ENCODE results near the gene SNAPC5.

The SNAPC5 gene

DNA sequence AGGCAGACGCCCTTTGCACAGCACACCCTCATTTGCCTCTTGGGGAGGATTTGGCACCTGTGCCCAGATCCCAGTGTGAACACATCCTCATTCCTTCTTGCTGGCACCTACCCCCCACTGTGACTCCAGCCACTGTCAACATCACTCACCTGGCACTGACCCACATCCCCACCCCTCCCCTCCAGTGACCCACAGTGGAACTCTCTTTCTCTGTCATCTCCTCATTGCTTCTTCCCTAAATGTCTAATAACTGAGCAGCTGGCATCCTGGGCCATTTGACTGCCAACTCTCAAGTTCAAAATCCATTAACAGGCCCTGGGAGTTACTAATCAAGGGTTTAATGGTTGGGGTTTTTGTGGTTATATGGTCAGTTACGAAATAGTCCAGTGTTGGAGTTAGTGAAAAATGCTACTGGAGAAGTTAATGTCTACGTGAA, 14.4 kb downstream of the SNAPC5 start:
- ChIA-PET POLR2A (no interaction called here), CTCF (no interaction called here)
- peak; percentile 55 for DNase-seq (ENCODE audit: low read depth, low spot score)
- H3K4me3 ChIP-seq (ENCODE audit: low read depth, low read length) = no peak overlapping the region
- no peak for TF ChIP-seq CTCF (IDR thresholded peaks at IDR 0.05; ENCODE audit: insufficient read depth, low read length, missing control alignments)

GRCh38 chr15:66482539-66482938, 15.0 kb downstream of the SNAPC5 start:
- POLR2A ChIA-PET = no interaction called here
- no peak for TF ChIP-seq CTCF (IDR thresholded peaks at IDR 0.05; ENCODE audit: insufficient read depth, low read length, missing control alignments)
- CTCF ChIA-PET = interaction anchor here (2.2 kb wide), 1 partner anchor 15 kb away, joined by 18 read pairs; the partner anchor contains the start of gene SNAPC5
- no peak for DNase-seq (ENCODE audit: low read depth, low spot score)
- no peak overlapping the region for H3K4me3 ChIP-seq (ENCODE audit: low read depth, low read length)

DNA sequence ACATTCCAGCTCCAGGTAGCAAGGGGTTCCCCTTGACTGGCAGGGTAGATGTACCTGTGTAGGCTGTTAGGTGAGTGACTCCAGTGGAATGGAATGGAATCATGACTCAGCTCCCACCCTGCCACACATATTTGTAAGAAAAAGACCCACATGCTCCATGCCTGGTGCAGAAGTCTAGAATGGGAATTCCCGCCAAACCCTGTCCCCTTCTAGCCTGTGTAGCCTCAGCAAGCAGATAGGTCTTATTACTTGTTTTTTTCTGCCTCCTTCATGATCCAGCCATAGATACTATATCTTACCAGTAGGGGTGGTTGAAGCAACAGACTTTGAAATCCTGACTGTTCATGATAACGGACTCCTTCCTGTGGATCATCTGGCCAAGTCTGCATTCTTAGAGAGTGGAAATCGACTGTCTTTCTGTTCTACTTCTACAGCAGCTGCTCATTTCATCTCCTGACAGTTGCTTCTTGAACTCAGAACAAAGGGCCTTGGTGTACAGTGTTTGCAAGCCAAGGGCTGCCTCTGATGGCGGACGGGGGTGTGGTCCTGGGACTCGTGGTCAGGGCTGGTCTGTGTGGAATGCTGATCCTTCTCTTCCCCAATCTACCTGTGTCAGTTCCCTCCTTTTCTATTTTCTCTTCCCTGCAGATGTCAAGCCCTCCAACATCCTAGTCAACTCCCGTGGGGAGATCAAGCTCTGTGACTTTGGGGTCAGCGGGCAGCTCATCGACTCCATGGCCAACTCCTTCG, 16.3 kb downstream of the SNAPC5 start:
- ChIA-PET POLR2A (no interaction called here), CTCF (interaction anchor here (1.4 to 2.2 kb wide), 2 partner anchors 11 to 17 kb away, joined by 4 to 18 read pairs; partner anchors contain the start of gene SNAPC5)
- DNase-seq (ENCODE audit: low read depth, low spot score) = no peak
- TF ChIP-seq CTCF (IDR thresholded peaks at IDR 0.05; ENCODE audit: insufficient read depth, low read length, missing control alignments) = no peak
- no peak overlapping the region for H3K4me3 ChIP-seq (ENCODE audit: low read depth, low read length)

GRCh38 chr15:66480267-66480666, 17.3 kb downstream of the SNAPC5 start:
- DNase-seq (ENCODE audit: low read depth, low spot score) = no peak
- no peak for TF ChIP-seq CTCF (IDR thresholded peaks at IDR 0.05; ENCODE audit: insufficient read depth, low read length, missing control alignments)
- ChIA-PET POLR2A (no interaction called here), CTCF (interaction anchor here (2.2 kb wide), 1 partner anchor 18 kb away, joined by 18 read pairs; the partner anchor contains the start of gene SNAPC5)
- H3K4me3 ChIP-seq (ENCODE audit: low read depth, low read length) = no peak overlapping the region

- DNase-seq (ENCODE audit: low read depth, low spot score) = no peak
- no peak for TF ChIP-seq CTCF (IDR thresholded peaks at IDR 0.05; ENCODE audit: insufficient read depth, low read length, missing control alignments)
- H3K4me3 ChIP-seq (ENCODE audit: low read depth, low read length) = no peak overlapping the region
- ChIA-PET CTCF (interaction anchor here (0.6 to 4.1 kb wide), 2 partner anchors 21 to 620 kb away, joined by 3 to 29 read pairs; partner anchors contain the start of gene SNAPC5), POLR2A (no interaction called here)
Measured at GRCh38 chr15:66477011-66477410, 20.6 kb downstream of the SNAPC5 start.

DNA sequence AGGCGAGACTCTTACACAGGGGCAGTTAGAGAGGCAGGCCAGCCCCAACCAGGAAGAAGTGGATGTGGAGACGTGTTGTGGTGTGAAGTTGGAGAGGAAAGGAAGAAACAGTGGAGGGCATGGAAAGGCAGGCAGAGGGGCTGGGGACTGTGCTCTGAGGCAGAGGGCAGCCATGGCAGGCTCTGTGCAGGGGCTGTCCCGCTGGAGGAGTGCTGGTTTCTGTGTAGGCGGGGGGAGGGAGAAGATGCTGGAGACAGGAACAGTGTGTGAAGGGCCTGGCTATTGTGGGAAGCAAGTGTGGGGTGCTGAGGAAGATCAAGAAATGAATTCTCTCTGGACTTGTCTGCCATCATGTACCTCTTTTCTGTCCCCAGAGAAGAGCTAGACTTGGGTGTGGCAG, 21.0 kb downstream of the SNAPC5 start:
- H3K4me3 ChIP-seq (ENCODE audit: low read depth, low read length) = no peak overlapping the region
- POLR2A ChIA-PET = no interaction called here
- DNase-seq (ENCODE audit: low read depth, low spot score) = no peak
- CTCF ChIA-PET = interaction anchor here (0.6 to 4.1 kb wide), 2 partner anchors 21 to 620 kb away, joined by 3 to 29 read pairs; partner anchors contain the start of gene SNAPC5
- no peak for TF ChIP-seq CTCF (IDR thresholded peaks at IDR 0.05; ENCODE audit: insufficient read depth, low read length, missing control alignments)

Measured in AG04449 (cell line).